HepG2 (cell line): ENCODE measurements around the gene SHISA9. TPM values are rescaled to one million over a fixed set of nuclear protein-coding genes. Genes with fewer than 3 reads are reported as not detected.

ENCODE experiments used
- ATAC-seq: fragments of 200-7000 bp; cut with Tn5 transposase; 3 replicates; pipeline ENCODE4 v1.9.1; 2020; ENCODE audit warnings: mild to moderate bottlenecking, moderate library complexity
- BruUV-seq: library from RNA; stranded (reverse); fragments of 400-500 nt; replicated peaks from 2 replicates; lab custom pipeline; 2021; lab: Mats Ljungman, UMichigan
- CTCF ChIA-PET: fragments of 300-600 bp; formaldehyde crosslinking; extraction: SDS; loops from one replicate; lab custom pipeline; 2021; ENCODE audit warnings: low total read pairs, inconsistent platforms, low intra/inter-chr PET ratio; lab: Yijun Ruan, JAX
- POLR2A ChIA-PET: fragments of 350-600 bp; sonication (Branson Sonifier 250); formaldehyde crosslinking; loops from one replicate; lab custom pipeline; 2020; ENCODE audit warnings: antibody characterized with exemption, inconsistent platforms; lab: Yijun Ruan, JAX
- DNase-seq: peaks from one replicate; pipeline ENCODE4 v3.0.0-alpha.2; 2015; ENCODE audit warnings: low spot score
- FAIRE-seq: peaks from 3 replicates; lab custom pipeline; 2011; peaks lifted over from hg19 to GRCh38; lab: Jason Lieb, UNC
- H2AFZ ChIP-seq: one replicate; pipeline ENCODE4 v1.6.1; 2011; ENCODE audit warnings: low read length, inconsistent platforms
- H3K27ac ChIP-seq: fragments of 300-600 bp; 3 replicates; pipeline ENCODE4 v1.8.0; 2011; ENCODE audit warnings: mixed run types, mild to moderate bottlenecking, mixed read lengths, low read length, inconsistent platforms; ENCODE audit not compliant: insufficient read depth; ENCODE audit errors: extremely low read length
- H3K27me3 ChIP-seq, 2 experiments: fragments of 200-600 bp in 1 of 2; 2 replicates in 1 of 2; 3 replicates in 1 of 2; pipeline versions ENCODE4 v1.6.0 to v1.8.0; 2011; ENCODE audit warnings: low read length in 2 of 2, mild to moderate bottlenecking in 2 of 2, moderate library complexity in 2 of 2, inconsistent platforms in 1 of 2; ENCODE audit not compliant: insufficient read depth in 2 of 2, control insufficient read depth in 1 of 2
- H3K36me3 ChIP-seq, 2 experiments: fragments of 200-600 bp in 1 of 2; replicated peaks in 1 of 2; 2 replicates in 1 of 2; 3 replicates in 1 of 2; pipeline versions ENCODE4 v1.5.1 to v1.8.0; 2011; ENCODE audit warnings: low read length in 2 of 2, inconsistent platforms in 1 of 2; ENCODE audit not compliant: insufficient read depth in 2 of 2, control insufficient read depth in 1 of 2
- H3K4me1 ChIP-seq: 2 replicates; pipeline ENCODE4 v1.5.1; 2012; ENCODE audit warnings: low read length, inconsistent platforms; ENCODE audit not compliant: insufficient read depth
- H3K4me2 ChIP-seq: 2 replicates; pipeline ENCODE4 v1.6.0; 2011; ENCODE audit warnings: low read depth, low read length, inconsistent platforms
- H3K4me3 ChIP-seq, 3 experiments: fragments of 200-600 bp in 1 of 3; sonication (generic), shearing (Covaris generic) in 1 of 3; replicated peaks in 1 of 3; 2 replicates each; pipeline ENCODE4 v1.5.1; 2011 to 2016; ENCODE audit warnings: low read length in 3 of 3, inconsistent platforms in 2 of 3, low read depth in 2 of 3, mild to moderate bottlenecking in 2 of 3, control low read depth in 1 of 3, mixed read lengths in 1 of 3; ENCODE audit not compliant: insufficient read depth in 1 of 3
- H3K79me2 ChIP-seq: one replicate; pipeline ENCODE4 v1.6.1; 2011; ENCODE audit warnings: low read length, inconsistent platforms; ENCODE audit not compliant: insufficient read depth
- H3K9ac ChIP-seq: 2 replicates; pipeline ENCODE4 v1.6.0; 2011; ENCODE audit warnings: mild to moderate bottlenecking, low read depth, low read length, inconsistent platforms; ENCODE audit not compliant: insufficient read depth
- H3K9me3 ChIP-seq: 2 replicates; pipeline ENCODE4 v1.5.1; 2012; ENCODE audit warnings: mild to moderate bottlenecking, low read length
- H4K20me1 ChIP-seq: 2 replicates; pipeline ENCODE4 v1.6.0; 2011; ENCODE audit warnings: inconsistent platforms, mild to moderate bottlenecking, low read length, moderate library complexity; ENCODE audit not compliant: insufficient read depth
- ATM ChIP-seq: fragments of 450-650 bp; IDR thresholded peaks from 2 replicates; pipeline ENCODE4 v1.7.1; 2017; ENCODE audit warnings: mild to moderate bottlenecking, borderline replicate concordance
- CBX5 ChIP-seq: sonication (generic); formaldehyde crosslinking; IDR thresholded peaks from 2 replicates; pipeline ENCODE4 v1.4.0; 2020; ENCODE audit warnings: missing genetic modification reagents, borderline replicate concordance
- EP300 ChIP-seq, 3 experiments: sonication (generic) in 1 of 3; formaldehyde crosslinking in 1 of 3; IDR thresholded peaks; 2 replicates each; pipeline versions ENCODE4 v1.5.1 to v1.6.1; 2011 to 2020; ENCODE audit warnings: low read depth in 2 of 3, low read length in 2 of 3, borderline replicate concordance in 1 of 3, improper control_type of control experiment in 1 of 3, mild to moderate bottlenecking in 1 of 3, missing genetic modification reagents in 1 of 3, moderate library complexity in 1 of 3
- HNRNPL ChIP-seq: fragments of 200-400 bp; formaldehyde crosslinking; IDR thresholded peaks from 2 replicates; pipeline ENCODE4 v1.6.1; 2017; ENCODE audit warnings: mild to moderate bottlenecking, low read depth, low read length
- HOMEZ ChIP-seq: IDR thresholded peaks from 2 replicates; pipeline ENCODE4 v1.6.1; 2016; ENCODE audit warnings: low read depth
- MEIS2 ChIP-seq: sonication (generic); formaldehyde crosslinking; IDR thresholded peaks from 2 replicates; pipeline ENCODE4 v1.9.0; 2021; ENCODE audit warnings: mild to moderate bottlenecking, missing genetic modification reagents
- NFAT5 ChIP-seq: sonication (generic); formaldehyde crosslinking; IDR thresholded peaks from 2 replicates; pipeline ENCODE4 v1.4.0; 2020; ENCODE audit warnings: missing genetic modification reagents
- RXRA ChIP-seq: sonication (generic); formaldehyde crosslinking; IDR thresholded peaks from 2 replicates; pipeline ENCODE4 v1.5.1; 2020; ENCODE audit warnings: missing genetic modification reagents
- ZNF326 ChIP-seq: sonication (generic); formaldehyde crosslinking; IDR thresholded peaks from 2 replicates; pipeline ENCODE4 v1.4.0; 2020; ENCODE audit warnings: missing genetic modification reagents, borderline replicate concordance
- ZNF34 ChIP-seq: sonication (generic); formaldehyde crosslinking; IDR thresholded peaks from 2 replicates; pipeline ENCODE4 v1.4.0; 2020; ENCODE audit warnings: mild to moderate bottlenecking, missing genetic modification reagents, borderline replicate concordance
- ZNF629 ChIP-seq: sonication (generic); formaldehyde crosslinking; conservative IDR thresholded peaks from 2 replicates; pipeline ENCODE4 v1.5.0; 2020; ENCODE audit warnings: missing genetic modification reagents
- WGBS: methylation state at CpG from one replicate; pipeline ENCODE4 v1.1.6; 2017; ENCODE audit warnings: low lambda C conversion rate; 5-methylcytosine and 5-hydroxymethylcytosine counted together
- in situ Hi-C: cut with HindIII; loops from 2 replicates; pipeline ENCODE4 v1.10.0; 2017; ENCODE audit warnings: low pct_unique_long_range_greater_than_20kb; ENCODE audit not compliant: extremely low pct_ligation_motif_present
- intact Hi-C: fragments of 100-400 bp; cut with micrococcal nuclease; formaldehyde crosslinking; loops from one replicate; pipeline ENCODE4 v1.10.0; 2022; ENCODE audit not compliant: unreplicated experiment
- polyA plus RNA-seq, 8 experiments: library from polyadenylated mRNA; depleted of rRNA in 3 of 8; stranded (reverse) in 7 of 8; unstranded in 1 of 8; fragments of >200 nt; fragmentation: Illumina TruSeq in 4 of 8; extraction: Trizol in 4 of 8; gene quantifications; 2 replicates each; pipeline versions ENCODE4 v1.2.1 to v1.2.3, GENCODE V29; 2011 to 2016; ENCODE audit warnings: low read depth in 4 of 8, missing spikeins in 1 of 8, mixed read lengths in 1 of 8; ENCODE audit not compliant: insufficient read depth in 1 of 8
- total RNA-seq, 5 experiments: library from RNA; depleted of rRNA; stranded (reverse); fragments of >200 nt; fragmentation: Illumina TruSeq; extraction: Trizol; gene quantifications; 2 replicates each; pipeline ENCODE4 v1.2.3, GENCODE V29; 2016; ENCODE audit warnings: low read depth in 1 of 5

The SHISA9 gene
- total and polyA plus RNA-seq, 2 of the 13 experiments (the other 11 are each of a cell fraction or from before 2014, with no cell fraction given) = 0.01 TPM; not detected in 1

GRCh38 chr16:13104772-13105171 is 203.4 kb downstream of the SHISA9 start:
- WGBS = 23% methylated on average over 5 of the region's 5 CpGs
- Histone ChIP-seq H3K27me3 (peaks cover 0 to 2% of the 10 kb centered on the region in 2 experiments; a peak in 1 of 5 replicates), H3K36me3 (no peaks in the 10 kb centered on the region), H3K9ac (no peak overlapping the region), H4K20me1 (no peaks in the 10 kb centered on the region), H2AFZ (no peak overlapping the region), H3K79me2 (no peaks in the 10 kb centered on the region), H3K4me1 (peaks cover 9% of the 10 kb centered on the region; the same call in 1 of the 2 replicates), H3K4me3 (no peak overlapping the region), H3K27ac (no peak overlapping the region), H3K4me2 (no peak overlapping the region), H3K9me3 (no peaks in the 10 kb centered on the region)
- TF ChIP-seq ZNF629 (CRISPR knock-in tag) (peak; percentile 69; the same call in 1 of the 2 replicates), RXRA (CRISPR knock-in tag) (no peak)
- no TSS peak for BruUV-seq
- ATAC-seq (no peak), DNase-seq (no peak), FAIRE-seq (no peak)
- in situ Hi-C loops (no loop called here), intact Hi-C loops (no loop called here)
- ChIA-PET CTCF (no interaction called here), POLR2A (no interaction called here)

GRCh38 chr16:13105427-13105826 is 204.0 kb downstream of the SHISA9 start:
- Histone ChIP-seq H4K20me1 (no peaks in the 10 kb centered on the region), H3K27me3 (no peaks in the 10 kb centered on the region; a peak in 1 of 5 replicates), H2AFZ (no peak overlapping the region), H3K36me3 (no peaks in the 10 kb centered on the region), H3K79me2 (no peaks in the 10 kb centered on the region), H3K27ac (no peak overlapping the region), H3K4me2 (no peak overlapping the region), H3K9me3 (no peaks in the 10 kb centered on the region), H3K4me1 (peaks cover 16% of the 10 kb centered on the region), H3K4me3 (no peak overlapping the region), H3K9ac (no peak overlapping the region)
- ChIA-PET POLR2A (no interaction called here), CTCF (no interaction called here)
- no TSS peak for BruUV-seq
- no peak for DNase-seq
- in situ Hi-C loops = no loop called here
- no peak for ATAC-seq
- 5% methylated on average over 5 of the region's 5 CpGs for WGBS
- intact Hi-C loops = no loop called here
- no peak for TF ChIP-seq HOMEZ (CRISPR knock-in tag)
- TF ChIP-seq ZNF326 (CRISPR knock-in tag) = no peak
- TF ChIP-seq HNRNPL = no peak
- TF ChIP-seq CBX5 (CRISPR knock-in tag) = no peak
- no peak for TF ChIP-seq ZNF34 (CRISPR knock-in tag)
- no peak for TF ChIP-seq EP300 (IDR thresholded peaks at IDR 0.05; ENCODE audit: low read depth in 2 of 2, low read length in 2 of 2)
- TF ChIP-seq EP300 (CRISPR knock-in tag; IDR thresholded peaks at IDR 0.05; ENCODE audit: borderline replicate concordance) = no peak
- no peak for TF ChIP-seq ATM
- no peak for TF ChIP-seq NFAT5 (CRISPR knock-in tag)
- no peak for TF ChIP-seq MEIS2
- no peak for FAIRE-seq
